MCF 10A (cell line): ENCODE data around the gene RNASE12. TPM values are rescaled to one million over a fixed set of nuclear protein-coding genes. Genes with fewer than 3 reads are reported as not detected.
"Not testable (repeated sequence)": the region's sequence is repeated elsewhere in the genome, so short reads cannot be mapped to it uniquely, and the experiment has no call there.

Experiments used
- BruUV-seq: library from RNA; stranded (reverse); fragments of 400-500 nt; replicated peaks from 2 replicates; lab custom pipeline; 2021; lab: Mats Ljungman, UMichigan
- CTCF ChIA-PET: fragments of 300-600 bp; sonication (Branson Sonifier 250); formaldehyde crosslinking; extraction: SDS; loops from one replicate; lab custom pipeline; 2021; ENCODE audit warnings: antibody characterized with exemption, inconsistent platforms; lab: Yijun Ruan, JAX
- POLR2A ChIA-PET: fragments of 300-600, 350-650 bp; sonication (Branson Sonifier 250); formaldehyde crosslinking; extraction: SDS; loops from one replicate; lab custom pipeline; 2020; ENCODE audit warnings: antibody characterized with exemption, inconsistent platforms; lab: Yijun Ruan, JAX
- DNase-seq: peaks from one replicate; pipeline ENCODE4 v3.0.0-alpha.2; 2018; ENCODE audit not compliant: unreplicated experiment
- H3K27ac Mint-ChIP-seq: one replicate; pipeline ENCODE4 v1.8.0; 2022; ENCODE audit warnings: mild to moderate bottlenecking, low read depth, mixed read lengths; ENCODE audit not compliant: unreplicated experiment
- H3K27me3 Mint-ChIP-seq: one replicate; pipeline ENCODE4 v1.8.0; 2022; ENCODE audit warnings: mixed read lengths; ENCODE audit not compliant: insufficient read depth, unreplicated experiment
- H3K36me3 Mint-ChIP-seq: one replicate; pipeline ENCODE4 v1.8.0; 2022; ENCODE audit warnings: mild to moderate bottlenecking, moderate library complexity, mixed read lengths; ENCODE audit not compliant: insufficient read depth, unreplicated experiment
- H3K4me1 Mint-ChIP-seq: one replicate; pipeline ENCODE4 v1.8.0; 2022; ENCODE audit warnings: mixed read lengths; ENCODE audit not compliant: insufficient read depth, unreplicated experiment
- H3K4me3 Mint-ChIP-seq: one replicate; pipeline ENCODE4 v1.8.0; 2022; ENCODE audit warnings: mild to moderate bottlenecking, moderate library complexity, mixed read lengths; ENCODE audit not compliant: unreplicated experiment
- H3K9me3 Mint-ChIP-seq: one replicate; pipeline ENCODE4 v1.8.0; 2022; ENCODE audit warnings: mixed read lengths; ENCODE audit not compliant: unreplicated experiment
- CTCF ChIP-seq: fragments of 200-600 bp; IDR thresholded peaks from one replicate; pipeline ENCODE4 v1.8.0; 2022; ENCODE audit warnings: antibody characterized with exemption, mild to moderate bottlenecking; ENCODE audit not compliant: unreplicated experiment
- intact Hi-C: fragments of 100-400 bp; cut with micrococcal nuclease; formaldehyde crosslinking; loops from 2 replicates; pipeline ENCODE4 v1.14.1; 2022
- total RNA-seq: library from RNA; stranded (reverse); gene quantifications from 2 replicates; pipeline ENCODE4 v1.2.3, GENCODE V29; 2022

Gene RNASE12
- total RNA-seq, 1 experiment from 2014 or later: not detected

- CTCF ChIA-PET: interaction anchor here (0.6 kb wide), 1 partner anchor 426 kb away, joined by 3 read pairs; no protein-coding TSS in a partner anchor
- no peak for TF ChIP-seq CTCF
- POLR2A ChIA-PET: no interaction called here
- Mint-ChIP-seq H3K27me3 (no peaks in the 10 kb centered on the region), H3K9me3 (no peaks in the 10 kb centered on the region), H3K36me3 (no peaks in the 10 kb centered on the region), H3K4me3 (no peak overlapping the region), H3K27ac (no peak overlapping the region), H3K4me1 (no peaks in the 10 kb centered on the region)
- DNase-seq: no peak
- intact Hi-C loops: no loop called here
- no TSS peak for BruUV-seq
Measured at GRCh38 chr14:20578784-20579502, 12.2 kb downstream of the RNASE12 start.

GRCh38 chr14:20578325-20578724 is 12.9 kb downstream of the RNASE12 start:
- ChIA-PET CTCF (interaction anchor here (0.6 kb wide), 1 partner anchor 427 kb away, joined by 3 read pairs; no protein-coding TSS in a partner anchor), POLR2A (no interaction called here)
- no peak overlapping the region for H3K4me3 Mint-ChIP-seq
- DNase-seq: no peak
- H3K27me3 Mint-ChIP-seq: no peaks in the 10 kb centered on the region
- no TSS peak for BruUV-seq
- intact Hi-C loops: no loop called here
- H3K36me3 Mint-ChIP-seq: no peaks in the 10 kb centered on the region
- no peaks in the 10 kb centered on the region for H3K9me3 Mint-ChIP-seq
- no peak overlapping the region for H3K27ac Mint-ChIP-seq
- TF ChIP-seq CTCF: no peak
- H3K4me1 Mint-ChIP-seq: no peaks in the 10 kb centered on the region

- H3K4me1 Mint-ChIP-seq, BruUV-seq, DNase-seq, H3K4me3 Mint-ChIP-seq, H3K36me3 Mint-ChIP-seq, H3K27me3 Mint-ChIP-seq, CTCF ChIA-PET, POLR2A ChIA-PET, intact Hi-C loops, H3K27ac Mint-ChIP-seq, H3K9me3 Mint-ChIP-seq: not testable (repeated sequence)
Measured at GRCh38 chr14:20572382-20572990, 18.7 kb downstream of the RNASE12 start.

GRCh38 chr14:20570720-20571119 is 20.5 kb downstream of the RNASE12 start:
- H3K36me3 Mint-ChIP-seq, POLR2A ChIA-PET, intact Hi-C loops, BruUV-seq, H3K4me1 Mint-ChIP-seq, H3K27me3 Mint-ChIP-seq, H3K4me3 Mint-ChIP-seq, DNase-seq, CTCF ChIA-PET, H3K27ac Mint-ChIP-seq, H3K9me3 Mint-ChIP-seq: not testable (repeated sequence)

- CTCF ChIA-PET: interaction anchor here (0.6 kb wide), 1 partner anchor 227 kb away, joined by 4 read pairs; no protein-coding TSS in a partner anchor
- intact Hi-C loops, H3K27ac Mint-ChIP-seq, H3K9me3 Mint-ChIP-seq, H3K4me1 Mint-ChIP-seq, DNase-seq, H3K4me3 Mint-ChIP-seq, POLR2A ChIA-PET, H3K27me3 Mint-ChIP-seq, BruUV-seq, H3K36me3 Mint-ChIP-seq: not testable (repeated sequence)
Measured at GRCh38 chr14:20569865-20570264, 21.3 kb downstream of the RNASE12 start.
